Astrocyte (in vitro differentiated cells and primary cell): Measurements from ENCODE around the gene SCAPER. TPM values are rescaled to one million over a fixed set of nuclear protein-coding genes. Genes with fewer than 3 reads are reported as not detected.
A peak's percentile ranks its signal among the peaks of the same experiment; 100 is the strongest.

Source experiments
- DNase-seq: peaks from one replicate; pipeline ENCODE4 v3.0.0-alpha.2; 2010; ENCODE audit warnings: low read depth
- FAIRE-seq: peaks from 2 replicates; lab custom pipeline; 2011; peaks lifted over from hg19 to GRCh38; lab: Jason Lieb, UNC
- H2AFZ ChIP-seq: 2 replicates; pipeline ENCODE4 v1.6.0; 2012; ENCODE audit warnings: low read depth, low read length, inconsistent platforms
- H3K27ac ChIP-seq: 2 replicates; pipeline ENCODE4 v1.5.1; 2011; ENCODE audit warnings: low read depth, low read length, inconsistent platforms
- H3K27me3 ChIP-seq: 2 replicates; pipeline ENCODE4 v1.6.0; 2011; ENCODE audit warnings: low read length, inconsistent platforms; ENCODE audit not compliant: insufficient read depth
- H3K36me3 ChIP-seq: 2 replicates; pipeline ENCODE4 v1.5.1; 2011; ENCODE audit warnings: low read length, inconsistent platforms; ENCODE audit not compliant: insufficient read depth
- H3K4me1 ChIP-seq: 2 replicates; pipeline ENCODE4 v1.5.1; 2011; ENCODE audit warnings: low read length, inconsistent platforms; ENCODE audit not compliant: insufficient read depth
- H3K4me2 ChIP-seq: 2 replicates; pipeline ENCODE4 v1.6.0; 2012; ENCODE audit warnings: low read length, inconsistent platforms
- H3K4me3 ChIP-seq: 2 replicates; pipeline ENCODE4 v1.5.1; 2011; ENCODE audit warnings: low read depth, mild to moderate bottlenecking, low read length, inconsistent platforms; ENCODE audit not compliant: insufficient read depth
- H3K79me2 ChIP-seq: 2 replicates; pipeline ENCODE4 v1.6.0; 2012; ENCODE audit warnings: mild to moderate bottlenecking, low read length, inconsistent platforms; ENCODE audit not compliant: insufficient read depth
- H3K9ac ChIP-seq: 2 replicates; pipeline ENCODE4 v1.6.0; 2012; ENCODE audit warnings: mild to moderate bottlenecking, low read length, inconsistent platforms
- H3K9me3 ChIP-seq: 2 replicates; pipeline ENCODE4 v1.5.1; 2012; ENCODE audit warnings: low read depth, mild to moderate bottlenecking, low read length, inconsistent platforms; ENCODE audit not compliant: insufficient read depth
- H4K20me1 ChIP-seq: 2 replicates; pipeline ENCODE4 v1.6.0; 2012; ENCODE audit warnings: low read length, inconsistent platforms; ENCODE audit not compliant: insufficient read depth
- H3K27ac Mint-ChIP-seq: one replicate; pipeline ENCODE4 v1.8.0; 2021; ENCODE audit warnings: mild to moderate bottlenecking, mixed read lengths; ENCODE audit not compliant: unreplicated experiment
- H3K27me3 Mint-ChIP-seq: one replicate; pipeline ENCODE4 v1.8.0; 2021; ENCODE audit warnings: low read depth, mixed read lengths; ENCODE audit not compliant: unreplicated experiment
- H3K36me3 Mint-ChIP-seq: one replicate; pipeline ENCODE4 v1.8.0; 2021; ENCODE audit warnings: low read depth, mixed read lengths; ENCODE audit not compliant: unreplicated experiment
- H3K4me1 Mint-ChIP-seq: one replicate; pipeline ENCODE4 v1.8.0; 2021; ENCODE audit warnings: low read depth, mixed read lengths; ENCODE audit not compliant: unreplicated experiment
- H3K4me3 Mint-ChIP-seq: one replicate; pipeline ENCODE4 v1.8.0; 2021; ENCODE audit warnings: mild to moderate bottlenecking, moderate library complexity, mixed read lengths; ENCODE audit not compliant: unreplicated experiment
- H3K9me3 Mint-ChIP-seq: one replicate; pipeline ENCODE4 v1.8.0; 2021; ENCODE audit warnings: mild to moderate bottlenecking, mixed read lengths; ENCODE audit not compliant: unreplicated experiment
- EZH2 ChIP-seq: IDR thresholded peaks from 2 replicates; pipeline ENCODE4 v1.6.1; 2012; ENCODE audit warnings: mild to moderate bottlenecking, low read length, inconsistent platforms; ENCODE audit not compliant: insufficient read depth
- total RNA-seq: library from RNA; stranded (reverse); gene quantifications from 2 replicates; pipeline ENCODE4 v1.2.1, GENCODE V29; 2021
- TF ChIP-seq, protein P1 (sequence below): IDR thresholded peaks from 2 replicates; pipeline ENCODE4 v1.5.1; 2011; ENCODE audit warnings: low read depth, mild to moderate bottlenecking, inconsistent platforms, low read length, moderate library complexity; ENCODE audit not compliant: insufficient read depth

SCAPER gene
- total RNA-seq, 1 donor from 2014 or later: 8.6 TPM

DNA sequence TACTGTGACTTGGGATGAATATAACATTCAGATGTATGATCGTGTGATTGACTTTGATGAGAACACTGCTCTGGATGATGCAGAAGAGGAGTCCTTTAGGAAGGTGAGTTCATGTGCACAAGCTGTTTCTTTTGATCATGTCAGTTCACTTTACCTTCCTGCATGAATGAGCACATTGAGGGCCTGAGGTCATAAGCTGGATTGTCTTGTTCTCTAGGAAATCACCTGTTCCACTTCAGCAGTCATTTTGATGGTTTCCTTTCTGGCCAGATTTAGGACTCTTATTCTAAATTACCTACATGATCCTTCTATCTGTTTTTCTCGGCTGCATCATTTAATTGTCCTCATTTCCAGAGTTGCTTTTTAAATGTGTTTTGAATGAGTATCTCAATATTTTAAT is 30.5 kb upstream of the SCAPER start:
- no peaks in the 10 kb centered on the region for H3K9me3 Mint-ChIP-seq
- no peaks in the 10 kb centered on the region for H3K27me3 Mint-ChIP-seq
- no peaks in the 10 kb centered on the region for H3K9me3 ChIP-seq
- no peaks in the 10 kb centered on the region for H3K27me3 ChIP-seq
- H3K27ac Mint-ChIP-seq: no peak overlapping the region
- no peak overlapping the region for H2AFZ ChIP-seq
- no peak overlapping the region for H3K4me3 Mint-ChIP-seq
- DNase-seq (no peak), FAIRE-seq (no peak)
- H3K27ac ChIP-seq: no peak overlapping the region
- H3K4me2 ChIP-seq: no peak overlapping the region
- H3K36me3 ChIP-seq: peaks cover 17% of the 10 kb centered on the region
- peaks cover 2% of the 10 kb centered on the region for H3K4me1 Mint-ChIP-seq
- peaks cover 5% of the 10 kb centered on the region for H3K36me3 Mint-ChIP-seq
- H3K79me2 ChIP-seq: peaks cover 24% of the 10 kb centered on the region
- no peak overlapping the region for H3K9ac ChIP-seq
- peaks cover 3% of the 10 kb centered on the region for H4K20me1 ChIP-seq
- H3K4me1 ChIP-seq: peaks cover 11% of the 10 kb centered on the region
- no peak overlapping the region for H3K4me3 ChIP-seq
- TF ChIP-seq EZH2: no peak
- TF ChIP-seq, protein P1, sequence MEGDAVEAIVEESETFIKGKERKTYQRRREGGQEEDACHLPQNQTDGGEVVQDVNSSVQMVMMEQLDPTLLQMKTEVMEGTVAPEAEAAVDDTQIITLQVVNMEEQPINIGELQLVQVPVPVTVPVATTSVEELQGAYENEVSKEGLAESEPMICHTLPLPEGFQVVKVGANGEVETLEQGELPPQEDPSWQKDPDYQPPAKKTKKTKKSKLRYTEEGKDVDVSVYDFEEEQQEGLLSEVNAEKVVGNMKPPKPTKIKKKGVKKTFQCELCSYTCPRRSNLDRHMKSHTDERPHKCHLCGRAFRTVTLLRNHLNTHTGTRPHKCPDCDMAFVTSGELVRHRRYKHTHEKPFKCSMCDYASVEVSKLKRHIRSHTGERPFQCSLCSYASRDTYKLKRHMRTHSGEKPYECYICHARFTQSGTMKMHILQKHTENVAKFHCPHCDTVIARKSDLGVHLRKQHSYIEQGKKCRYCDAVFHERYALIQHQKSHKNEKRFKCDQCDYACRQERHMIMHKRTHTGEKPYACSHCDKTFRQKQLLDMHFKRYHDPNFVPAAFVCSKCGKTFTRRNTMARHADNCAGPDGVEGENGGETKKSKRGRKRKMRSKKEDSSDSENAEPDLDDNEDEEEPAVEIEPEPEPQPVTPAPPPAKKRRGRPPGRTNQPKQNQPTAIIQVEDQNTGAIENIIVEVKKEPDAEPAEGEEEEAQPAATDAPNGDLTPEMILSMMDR: no peak

DNA sequence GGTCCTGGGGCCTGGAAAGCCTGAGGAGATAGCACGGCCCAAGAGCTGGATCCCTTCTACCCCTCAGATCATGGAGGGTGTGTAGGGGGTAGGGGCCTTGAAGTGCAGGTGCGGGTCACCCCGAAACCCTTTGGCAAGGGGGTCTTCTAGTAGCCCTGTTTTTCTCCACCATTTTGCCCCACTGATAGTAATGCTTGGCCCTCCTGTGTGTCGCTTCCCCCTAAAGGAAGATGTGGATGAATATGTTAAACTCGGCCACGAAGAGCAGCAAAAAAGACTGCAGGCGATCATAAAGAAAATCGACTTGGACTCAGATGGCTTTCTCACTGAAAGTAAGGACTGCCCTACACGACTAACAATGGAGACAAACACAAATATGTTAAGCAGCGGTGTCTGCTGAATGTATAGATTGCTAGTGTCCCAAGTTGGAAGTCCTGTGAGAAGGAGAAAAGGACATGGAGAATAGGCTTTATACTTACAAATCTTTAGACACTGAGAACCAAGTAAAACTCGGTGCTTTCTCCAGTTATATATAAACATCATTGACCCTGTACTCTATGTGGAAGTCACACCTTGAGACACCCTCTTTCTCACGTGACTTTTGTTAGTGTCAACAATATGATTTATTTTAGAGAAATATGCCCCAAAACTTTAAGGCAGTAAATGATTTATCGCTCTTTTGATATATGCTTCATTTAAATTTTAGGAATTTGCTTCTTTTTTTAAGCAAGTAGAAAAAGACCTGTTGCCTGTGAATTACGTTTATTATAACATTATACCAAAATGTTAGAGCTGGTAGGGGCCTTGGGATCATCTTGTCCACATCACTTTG is 27.2 kb upstream of the SCAPER start:
- Histone ChIP-seq H2AFZ (peak overlapping the region; percentile 91), H3K27me3 (no peaks in the 10 kb centered on the region), H3K4me3 (peak overlapping the region; percentile 73), H3K4me1 (peaks cover 11% of the 10 kb centered on the region), H3K9ac (peak overlapping the region; percentile 89), H3K9me3 (no peaks in the 10 kb centered on the region), H3K27ac (peak overlapping the region; percentile 56), H3K36me3 (peaks cover 14% of the 10 kb centered on the region), H4K20me1 (peaks cover 3% of the 10 kb centered on the region), H3K4me2 (peak overlapping the region; percentile 97), H3K79me2 (peaks cover 24% of the 10 kb centered on the region)
- peak overlapping the region; percentile 64 for H3K27ac Mint-ChIP-seq
- H3K36me3 Mint-ChIP-seq: peaks cover 5% of the 10 kb centered on the region
- H3K4me1 Mint-ChIP-seq: peaks cover 2% of the 10 kb centered on the region
- TF ChIP-seq EZH2: no peak
- TF ChIP-seq, protein P1: no peak
- FAIRE-seq (no peak), DNase-seq (no peak)
- H3K4me3 Mint-ChIP-seq: peak overlapping the region; percentile 91
- no peaks in the 10 kb centered on the region for H3K9me3 Mint-ChIP-seq
- no peaks in the 10 kb centered on the region for H3K27me3 Mint-ChIP-seq
